IPS-15b (cell line): ENCODE results near the gene EBF3.

Experiments used
- H3K27me3 ChIP-seq: one replicate; pipeline ENCODE4 v1.6.1; 2013; ENCODE audit warnings: low read length; ENCODE audit not compliant: control insufficient read depth, insufficient read depth
- H3K36me3 ChIP-seq: one replicate; pipeline ENCODE4 v1.6.1; 2013; ENCODE audit warnings: low read length; ENCODE audit not compliant: control insufficient read depth, insufficient read depth
- H3K4me1 ChIP-seq: one replicate; pipeline ENCODE4 v1.6.1; 2013; ENCODE audit warnings: mild to moderate bottlenecking, low read length; ENCODE audit not compliant: control insufficient read depth, insufficient read depth
- H3K4me3 ChIP-seq: one replicate; pipeline ENCODE4 v1.5.1; 2013; ENCODE audit warnings: low read depth, low read length
- H3K9ac ChIP-seq: one replicate; pipeline ENCODE4 v1.6.1; 2013; ENCODE audit warnings: low read depth, mild to moderate bottlenecking, low read length
- H3K9me3 ChIP-seq: one replicate; pipeline ENCODE4 v1.6.1; 2013; ENCODE audit warnings: mild to moderate bottlenecking, low read length; ENCODE audit not compliant: control insufficient read depth, insufficient read depth

The EBF3 gene

GRCh38 chr10:129788215-129788614, 175.9 kb downstream of the EBF3 start:
- Histone ChIP-seq H3K4me1 (no peaks in the 10 kb centered on the region), H3K27me3 (no peaks in the 10 kb centered on the region), H3K36me3 (no peaks in the 10 kb centered on the region), H3K9me3 (no peaks in the 10 kb centered on the region), H3K4me3 (no peak overlapping the region), H3K9ac (no peak overlapping the region)

- Histone ChIP-seq H3K9me3 (no peaks in the 10 kb centered on the region), H3K4me1 (no peaks in the 10 kb centered on the region), H3K27me3 (no peaks in the 10 kb centered on the region), H3K9ac (no peak overlapping the region), H3K4me3 (no peak overlapping the region), H3K36me3 (no peaks in the 10 kb centered on the region)
These were observed 176.5 kb downstream of the EBF3 start for GRCh38 chr10:129787557-129787956.

- Histone ChIP-seq H3K9ac (no peak overlapping the region), H3K36me3 (no peaks in the 10 kb centered on the region), H3K9me3 (no peaks in the 10 kb centered on the region), H3K4me3 (no peak overlapping the region), H3K4me1 (no peaks in the 10 kb centered on the region), H3K27me3 (no peaks in the 10 kb centered on the region)
These were observed 177.9 kb downstream of the EBF3 start for GRCh38 chr10:129786216-129786615.

GRCh38 chr10:129785536-129785981, 178.5 kb downstream of the EBF3 start:
- H3K4me1 ChIP-seq = no peaks in the 10 kb centered on the region

More at GRCh38 chr10:129785536-129785981, 178.5 kb downstream of the EBF3 start:
- Histone ChIP-seq H3K36me3 (no peaks in the 10 kb centered on the region), H3K9ac (no peak overlapping the region), H3K4me3 (no peak overlapping the region), H3K9me3 (no peaks in the 10 kb centered on the region), H3K27me3 (no peaks in the 10 kb centered on the region)
